Testis (tissue), 2 donors: ENCODE results near the gene BEAN1.

Source experiments
- CTCF ChIP-seq, 3 experiments: fragments of 450-650 bp in 2 of 3; fragments of 200-600 bp in 1 of 3; sonication (generic) in 1 of 3; IDR thresholded peaks; one replicate each; pipeline ENCODE4 v1.5.1; 2016 to 2019; ENCODE audit warnings: antibody characterized with exemption in 3 of 3, mild to moderate bottlenecking in 2 of 3, moderate library complexity in 1 of 3
- POLR2A ChIP-seq: fragments of 450-650 bp; IDR thresholded peaks from one replicate; pipeline ENCODE4 v1.6.1; 2017; ENCODE audit warnings: antibody characterized with exemption, mild to moderate bottlenecking, moderate library complexity

- no peak for TF ChIP-seq CTCF (IDR thresholded peaks at IDR 0.05)
- TF ChIP-seq POLR2A: no peak
These were observed 28.9 kb downstream of the BEAN1 start for GRCh38 chr16:66455970-66456369.
